HL-60/S4 (cell line): ENCODE data around the gene LSM4.

Experiments used
- in situ Hi-C: fragments of 300-500 bp; cut with MboI; formaldehyde crosslinking; loops from 2 replicates; pipeline ENCODE4 v1.14.3; 2022; ENCODE audit warnings: low sequenced_read_pairs

LSM4 gene

DNA sequence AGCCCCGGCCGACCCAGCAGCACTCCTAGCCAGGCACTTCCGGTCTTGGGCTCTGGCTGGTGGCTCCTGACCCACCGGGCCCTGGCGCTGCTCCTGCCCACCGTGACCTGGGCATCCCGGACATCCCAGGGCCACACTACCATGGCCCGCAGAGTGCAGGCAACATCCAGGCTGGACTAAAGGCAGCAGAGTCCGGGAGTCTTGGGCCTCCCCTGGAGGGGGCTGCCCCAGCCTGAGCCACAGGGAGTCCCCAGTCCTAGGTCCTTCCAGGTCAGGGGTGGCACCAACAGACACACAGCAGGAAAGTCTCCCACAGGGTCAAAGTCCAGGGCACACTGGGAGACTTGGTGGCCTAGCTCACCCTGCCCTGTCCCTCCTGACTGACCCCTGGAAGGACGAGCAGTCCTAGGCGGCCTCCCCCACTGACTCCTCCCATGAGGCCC lies 10.8 kb downstream of the LSM4 start:
- in situ Hi-C loops, result no loop called here

DNA sequence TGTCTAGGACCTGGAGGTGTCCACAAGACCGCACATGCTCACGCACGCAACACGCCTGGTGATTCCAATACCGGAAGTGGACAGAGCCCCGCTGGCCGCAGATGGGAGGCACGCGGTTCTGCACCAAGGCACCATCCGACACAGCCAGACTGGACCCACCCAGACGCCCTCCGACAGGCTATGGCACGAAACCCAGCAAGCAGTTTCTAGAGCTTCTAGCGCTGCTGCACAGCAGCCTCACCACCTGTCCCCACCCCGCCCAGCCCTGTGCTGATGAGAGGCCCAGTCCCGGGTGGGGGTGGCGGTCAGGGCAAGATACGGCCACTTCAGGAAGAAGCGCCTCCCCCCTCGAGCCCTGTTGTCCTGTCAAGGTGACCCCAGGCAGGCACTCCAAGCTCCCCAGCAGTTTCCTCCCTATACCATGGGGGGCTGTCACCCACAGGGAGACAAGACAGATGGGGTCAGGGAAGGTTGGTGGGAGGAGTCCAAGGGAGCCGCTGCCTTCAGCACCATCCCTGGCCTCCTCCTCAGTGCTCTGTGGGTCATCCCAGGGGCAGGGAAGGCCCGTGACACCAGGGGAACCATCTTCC lies 11.3 kb downstream of the LSM4 start:
- in situ Hi-C loops, result no loop called here

GRCh38 chr19:18310966-18311365 lies 11.9 kb downstream of the LSM4 start:
- in situ Hi-C loops, result no loop called here

GRCh38 chr19:18310118-18310909 lies 12.6 kb downstream of the LSM4 start:
- in situ Hi-C loops, result no loop called here

DNA sequence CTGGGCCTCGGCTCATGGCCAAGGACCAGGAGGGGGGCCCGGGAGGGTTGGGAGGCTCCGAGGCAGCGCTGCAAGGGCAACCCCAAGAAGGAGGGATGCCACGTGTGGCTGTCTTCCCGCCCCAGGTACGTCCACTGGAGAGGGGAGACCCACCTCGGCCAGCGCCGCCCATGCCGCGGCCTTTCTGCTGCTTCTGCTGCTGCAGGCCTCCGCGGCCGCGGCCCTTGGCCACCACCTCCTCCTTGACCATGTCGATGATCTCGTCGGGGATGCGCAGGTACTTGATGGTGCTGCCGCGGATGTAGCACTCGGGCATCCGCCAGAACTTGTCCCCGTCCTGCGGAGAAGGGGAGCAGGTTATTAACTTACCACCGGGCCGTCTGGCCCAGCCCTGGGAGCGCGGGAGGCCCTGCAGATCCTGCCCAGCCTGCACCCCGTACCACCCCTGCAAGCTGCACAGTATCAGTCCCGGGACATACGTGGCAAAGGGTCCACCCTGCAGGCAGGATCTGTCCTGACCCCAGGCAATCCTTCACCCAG lies 13.3 kb downstream of the LSM4 start:
- in situ Hi-C loops, result no loop called here

DNA sequence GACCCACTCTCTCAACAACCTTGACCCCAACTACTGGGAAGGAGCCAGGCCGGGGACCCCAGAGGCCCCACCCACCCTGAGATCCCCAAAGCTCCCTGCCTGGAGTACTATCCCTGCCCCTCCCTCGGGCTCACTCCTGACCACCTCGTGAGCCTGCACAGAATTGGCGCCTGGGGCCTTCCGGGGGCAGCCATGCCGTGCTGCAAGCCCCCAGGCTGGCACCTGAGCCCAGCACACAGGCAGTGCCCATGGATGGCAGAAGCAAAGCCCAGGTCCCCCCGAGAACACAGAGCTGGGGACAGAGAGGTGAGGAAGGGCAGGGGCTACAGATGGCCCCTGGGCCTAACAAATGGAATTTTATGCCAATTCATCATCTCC lies 13.9 kb downstream of the LSM4 start:
- in situ Hi-C loops, result no loop called here

DNA sequence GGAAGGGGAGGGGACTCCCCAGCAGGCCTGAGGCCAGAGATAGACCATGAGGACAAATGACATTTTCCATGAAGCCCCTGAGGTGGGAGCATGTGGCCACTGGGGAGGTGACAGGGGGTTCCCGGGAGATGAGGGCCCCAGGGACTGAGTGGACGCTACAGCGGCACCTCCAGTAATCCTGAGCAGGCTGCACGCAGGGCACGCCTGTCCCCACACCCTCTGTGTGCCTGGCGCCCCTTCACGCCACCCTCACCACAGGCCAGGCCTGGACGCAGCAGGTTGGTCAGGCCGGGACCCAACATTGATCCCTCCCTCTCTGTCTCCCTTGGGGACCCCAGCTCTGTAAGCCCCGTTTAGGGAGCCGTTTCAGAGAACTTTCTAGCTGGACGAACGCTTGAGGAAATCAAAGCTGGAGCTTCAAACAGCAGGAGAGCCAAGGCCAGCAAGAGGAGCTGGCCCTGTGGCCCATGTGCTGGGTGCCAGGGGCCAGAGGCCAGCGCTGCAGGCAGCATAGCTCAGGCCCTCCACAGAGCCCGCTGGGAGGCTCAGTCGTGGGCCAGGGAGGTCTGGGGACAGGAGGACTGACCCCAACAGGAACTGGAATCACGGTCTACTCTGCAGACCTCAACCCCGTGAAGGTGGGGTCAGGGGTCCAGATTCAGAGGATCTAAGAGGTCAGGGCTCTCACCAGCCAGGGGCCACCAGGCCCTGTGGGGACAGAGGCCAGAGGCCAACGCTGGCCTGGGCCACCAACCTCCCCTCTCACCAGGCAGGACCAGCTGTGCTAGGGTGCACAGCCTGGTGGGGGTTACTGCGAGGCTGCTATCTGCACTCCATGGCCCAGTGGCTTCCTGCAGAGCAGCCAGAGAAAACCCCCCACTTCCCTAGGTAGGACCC lies 14.6 kb downstream of the LSM4 start:
- in situ Hi-C loops, result no loop called here

GRCh38 chr19:18307271-18307681 lies 15.6 kb downstream of the LSM4 start:
- in situ Hi-C loops, result no loop called here

- in situ Hi-C loops, result no loop called here
Measured at GRCh38 chr19:18306888-18307260, 16.0 kb downstream of the LSM4 start.

GRCh38 chr19:18306209-18306887 lies 16.5 kb downstream of the LSM4 start:
- in situ Hi-C loops, result no loop called here

GRCh38 chr19:18304458-18305310 lies 18.2 kb downstream of the LSM4 start:
- in situ Hi-C loops, result no loop called here

GRCh38 chr19:18304208-18304457 lies 18.7 kb downstream of the LSM4 start:
- in situ Hi-C loops, result no loop called here

- in situ Hi-C loops, result no loop called here
Measured at GRCh38 chr19:18301718-18302111, 21.2 kb downstream of the LSM4 start.

- in situ Hi-C loops, result no loop called here
Measured at GRCh38 chr19:18300930-18301717, 21.8 kb downstream of the LSM4 start.

DNA sequence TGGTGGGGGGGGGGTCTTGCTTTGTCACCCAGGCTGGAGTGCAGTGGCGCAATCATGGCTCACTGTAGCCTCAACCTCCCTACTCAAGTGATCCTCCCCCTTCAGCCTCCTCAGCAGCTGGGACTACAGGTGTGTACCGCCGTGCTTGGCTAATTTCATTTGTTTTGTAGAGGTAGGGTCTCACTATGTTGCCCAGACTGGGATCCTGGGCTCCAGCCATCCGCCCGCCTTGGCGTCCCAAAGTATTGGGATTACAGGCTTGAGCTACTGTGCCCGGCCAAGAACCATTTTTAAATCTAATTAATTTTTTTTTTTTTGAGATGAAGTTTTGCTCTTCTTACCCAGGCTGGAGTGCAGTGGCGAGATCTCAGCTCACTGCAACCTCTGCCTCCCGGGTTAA lies 23.2 kb downstream of the LSM4 start:
- in situ Hi-C loops, result no loop called here

DNA sequence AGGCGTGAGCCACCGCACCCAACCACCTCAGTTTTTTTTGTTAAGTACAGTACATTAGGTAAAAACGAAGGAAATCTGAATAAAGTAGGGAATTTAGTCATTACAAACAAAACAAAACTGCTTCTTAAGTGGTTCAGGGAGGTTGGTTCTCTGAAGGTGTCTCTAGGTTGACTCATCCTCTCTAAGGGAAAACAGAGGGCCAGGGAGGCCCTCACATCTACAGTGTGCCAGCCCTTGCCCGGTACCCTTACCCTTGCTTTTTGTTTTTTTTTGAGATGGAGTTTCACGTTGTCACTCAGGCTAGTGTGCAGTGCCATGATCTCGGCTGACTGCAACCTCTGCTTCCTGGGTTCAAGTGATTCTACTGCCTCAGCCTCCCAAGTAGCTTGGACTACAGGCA lies 24.3 kb downstream of the LSM4 start:
- in situ Hi-C loops, result no loop called here

DNA sequence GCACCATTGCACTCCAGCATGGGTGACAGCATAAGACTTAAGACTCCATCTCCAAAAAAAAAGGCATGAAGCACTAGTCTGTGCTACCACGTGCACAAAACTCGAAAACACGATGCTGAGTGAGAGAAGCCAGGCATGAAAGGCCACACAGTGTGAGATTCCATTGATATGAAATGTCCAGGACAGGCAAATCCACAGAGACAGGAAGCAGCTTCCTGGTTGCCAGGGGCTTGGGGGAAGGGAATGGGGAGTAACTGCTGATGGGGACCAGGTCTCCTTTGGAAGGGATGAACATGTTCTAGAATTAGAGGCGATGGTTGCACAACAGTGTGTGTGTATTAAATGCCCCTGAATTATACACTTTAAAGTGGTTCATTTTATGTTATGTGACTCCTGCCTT lies 25.6 kb downstream of the LSM4 start:
- in situ Hi-C loops, result no loop called here

DNA sequence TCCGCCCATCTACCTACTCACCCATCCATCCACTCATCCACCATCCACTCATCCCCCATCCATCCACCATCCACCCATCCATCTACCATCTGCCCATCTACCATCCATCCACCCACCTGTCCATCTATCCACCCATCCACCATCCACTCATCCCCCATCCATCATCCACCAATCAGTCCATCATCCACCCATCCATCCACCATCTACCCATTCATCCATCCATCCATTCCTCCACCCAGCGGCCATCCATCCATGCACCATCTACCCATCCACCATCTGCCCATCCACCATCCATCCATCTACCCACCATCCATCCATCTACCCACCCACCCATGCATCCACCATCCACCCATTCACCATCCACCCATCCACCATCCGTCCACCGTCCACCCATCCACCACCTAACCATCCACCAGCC lies 27.8 kb downstream of the LSM4 start:
- in situ Hi-C loops, result no loop called here

- in situ Hi-C loops, result no loop called here
Measured at GRCh38 chr19:18294467-18294864, 28.4 kb downstream of the LSM4 start.
